HG03045 (cell line): ENCODE data around the gene MYRFL.

Source experiments
- ATAC-seq: cut with Tn5 transposase; IDR thresholded peaks from one replicate; pipeline ENCODE4 v1.9.1; 2021; ENCODE audit warnings: mild to moderate bottlenecking, moderate library complexity; ENCODE audit not compliant: unreplicated experiment

Gene MYRFL

DNA sequence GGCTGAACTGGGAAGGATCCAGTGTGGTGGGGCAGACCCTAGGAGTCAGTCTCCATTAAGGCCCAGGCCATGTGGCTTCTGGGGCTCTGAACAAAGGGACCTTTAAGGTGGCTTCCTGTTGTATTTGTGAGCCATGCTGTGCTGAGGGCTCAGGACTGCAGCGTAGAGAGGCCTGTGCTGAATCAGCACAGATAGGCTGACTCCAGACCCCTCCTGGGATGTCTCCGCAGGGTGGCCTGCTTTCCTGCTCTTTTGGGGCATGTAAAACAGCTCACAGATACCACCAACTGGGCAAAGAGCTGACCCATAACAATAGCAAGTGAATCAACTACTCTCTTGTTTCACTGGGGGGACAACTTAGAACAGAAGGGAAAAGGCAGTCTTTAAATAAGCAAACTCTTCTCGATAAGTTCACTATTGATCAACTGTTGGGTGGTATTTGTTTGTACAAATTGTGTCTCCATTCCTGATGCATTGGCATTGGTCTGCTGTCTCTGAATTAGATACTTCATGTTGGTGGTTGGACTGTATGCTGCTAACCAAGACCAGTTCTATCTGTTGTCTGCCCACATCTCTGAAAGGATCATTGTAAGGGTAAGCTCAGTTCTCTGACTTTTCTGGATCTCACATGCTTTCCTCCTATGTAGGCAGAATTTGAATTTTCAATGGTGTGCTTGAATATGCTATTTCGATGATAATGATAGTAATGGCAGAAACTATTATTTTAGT, 71.8 kb downstream of the MYRFL start:
- ATAC-seq, result no peak

DNA sequence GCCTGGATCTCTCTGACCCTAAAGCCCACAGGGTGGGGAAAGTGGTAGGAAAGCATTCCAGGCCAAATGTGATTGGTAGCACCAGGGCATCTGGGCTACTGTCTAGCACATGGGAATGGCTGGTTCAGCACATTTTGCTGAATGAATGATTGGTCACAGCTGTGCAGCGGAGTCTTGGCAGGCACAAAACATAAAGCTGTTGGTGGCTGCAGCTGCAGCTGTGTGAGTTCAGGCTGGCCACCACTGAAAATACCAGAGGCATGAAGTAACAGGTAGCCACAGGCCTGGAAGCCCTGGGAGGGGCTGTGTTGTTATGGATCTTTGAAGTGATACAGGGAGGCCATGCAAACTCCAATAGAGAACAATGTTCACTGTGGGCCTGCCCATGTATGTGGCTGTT, 72.7 kb downstream of the MYRFL start:
- ATAC-seq, result no peak

DNA sequence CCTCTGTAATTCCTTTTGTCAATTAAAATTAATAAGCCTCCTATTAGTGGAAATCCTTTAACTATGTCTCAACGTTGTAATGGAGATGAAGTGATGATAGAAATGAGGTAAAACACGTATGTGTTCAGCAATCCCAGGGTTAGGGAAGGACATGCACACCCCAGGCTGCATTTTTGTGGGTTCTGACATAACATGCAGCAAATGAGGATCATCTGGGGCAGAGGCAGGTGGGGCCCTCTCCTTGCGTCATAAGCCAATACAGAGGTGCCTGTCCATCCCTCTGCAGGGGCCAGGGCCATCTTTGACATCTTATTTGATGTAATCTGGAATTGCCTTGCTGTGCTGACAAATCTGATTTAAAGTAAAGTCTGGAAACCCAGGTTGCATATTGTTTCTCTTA, 73.2 kb downstream of the MYRFL start:
- no peak for ATAC-seq

DNA sequence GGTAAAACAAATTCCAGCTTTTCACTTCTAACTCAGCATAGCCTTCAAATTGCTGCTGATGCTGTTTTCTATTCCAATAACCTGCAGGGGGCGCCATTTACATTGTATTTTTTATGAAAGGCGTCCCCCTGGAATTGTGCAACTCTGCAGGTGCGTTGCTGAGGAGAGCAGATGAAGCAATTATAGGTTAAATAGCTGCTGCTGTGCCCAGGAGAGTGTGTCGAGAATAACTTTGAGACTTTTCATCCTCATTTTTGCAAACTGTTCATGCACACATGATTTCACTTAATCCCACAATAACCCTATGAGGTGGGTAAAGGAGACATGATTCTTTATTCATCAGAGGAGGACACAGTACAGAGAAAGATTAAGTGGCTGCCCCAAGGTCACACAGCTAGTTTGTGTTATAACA, 75.7 kb downstream of the MYRFL start:
- ATAC-seq, result peak; percentile 74

DNA sequence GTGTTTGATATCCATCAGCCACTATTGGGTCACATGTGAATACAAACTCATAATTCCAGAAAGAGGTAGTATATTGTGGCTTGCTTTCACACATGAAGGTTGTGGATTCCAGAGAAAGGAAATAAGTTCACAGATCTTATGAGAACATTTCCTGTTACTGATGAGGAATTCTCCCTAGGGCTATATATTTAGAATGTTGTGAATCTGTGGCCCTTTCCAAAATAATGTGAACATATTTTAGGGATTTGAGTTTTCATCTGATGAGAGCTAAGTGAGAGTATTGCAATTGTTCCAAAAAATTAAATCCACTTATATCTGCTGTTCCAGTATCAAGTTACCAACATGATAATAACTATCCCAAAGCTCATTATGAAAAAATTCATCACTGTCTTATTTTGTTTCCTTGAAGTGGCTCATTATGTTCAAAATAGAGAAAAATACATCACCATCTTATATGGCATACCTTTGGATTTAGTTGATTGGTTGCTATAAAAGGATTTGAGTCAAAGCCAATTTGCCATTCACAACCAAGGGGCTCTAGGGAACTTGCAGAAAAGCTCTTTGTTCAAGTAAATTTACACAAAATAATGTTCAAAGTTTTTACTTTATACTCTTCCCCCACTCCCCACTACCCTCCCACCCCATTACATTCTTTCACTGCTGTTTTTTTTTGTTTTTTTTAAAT, 76.3 kb downstream of the MYRFL start:
- no peak for ATAC-seq

- no peak for ATAC-seq
These were observed 78.5 kb downstream of the MYRFL start for GRCh38 chr12:69903548-69903947.

DNA sequence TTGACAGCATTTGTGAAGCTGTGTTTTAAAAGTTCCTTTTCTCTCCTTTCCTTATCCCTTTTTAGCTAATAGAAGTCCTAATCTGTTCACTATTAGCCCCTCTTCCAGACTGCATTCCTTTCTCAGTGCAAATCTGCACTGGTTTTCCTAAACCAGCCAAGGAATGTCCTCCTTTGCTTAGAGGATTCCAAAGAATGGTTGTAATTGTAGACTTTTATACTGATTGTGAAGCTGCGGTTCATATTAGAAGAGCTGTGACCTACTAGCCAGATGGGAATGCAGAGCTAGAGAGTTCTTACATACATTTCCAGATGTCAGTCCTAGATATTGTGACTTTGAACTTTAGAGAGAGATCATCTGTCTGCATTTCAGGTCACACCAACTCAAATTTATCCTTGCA, 79.8 kb downstream of the MYRFL start:
- no peak for ATAC-seq

DNA sequence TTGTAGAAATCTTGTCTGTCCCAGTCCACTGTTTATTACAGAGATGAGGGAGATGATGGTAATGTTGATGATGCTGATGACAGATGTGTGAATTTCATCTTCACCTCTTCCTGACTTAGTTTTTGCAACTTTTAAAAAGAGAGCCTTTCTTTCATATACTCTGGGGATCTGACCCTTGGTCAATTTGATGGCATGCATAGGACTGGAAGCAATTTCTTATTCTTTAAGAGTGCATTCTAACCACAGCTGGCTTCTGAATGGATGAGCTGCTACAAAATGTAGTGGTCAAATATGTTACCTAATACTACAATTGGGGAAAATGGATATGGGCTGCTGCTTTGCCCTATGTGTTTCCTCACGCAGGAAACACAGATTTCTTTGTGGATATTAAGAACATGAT, 80.8 kb downstream of the MYRFL start:
- no peak for ATAC-seq

DNA sequence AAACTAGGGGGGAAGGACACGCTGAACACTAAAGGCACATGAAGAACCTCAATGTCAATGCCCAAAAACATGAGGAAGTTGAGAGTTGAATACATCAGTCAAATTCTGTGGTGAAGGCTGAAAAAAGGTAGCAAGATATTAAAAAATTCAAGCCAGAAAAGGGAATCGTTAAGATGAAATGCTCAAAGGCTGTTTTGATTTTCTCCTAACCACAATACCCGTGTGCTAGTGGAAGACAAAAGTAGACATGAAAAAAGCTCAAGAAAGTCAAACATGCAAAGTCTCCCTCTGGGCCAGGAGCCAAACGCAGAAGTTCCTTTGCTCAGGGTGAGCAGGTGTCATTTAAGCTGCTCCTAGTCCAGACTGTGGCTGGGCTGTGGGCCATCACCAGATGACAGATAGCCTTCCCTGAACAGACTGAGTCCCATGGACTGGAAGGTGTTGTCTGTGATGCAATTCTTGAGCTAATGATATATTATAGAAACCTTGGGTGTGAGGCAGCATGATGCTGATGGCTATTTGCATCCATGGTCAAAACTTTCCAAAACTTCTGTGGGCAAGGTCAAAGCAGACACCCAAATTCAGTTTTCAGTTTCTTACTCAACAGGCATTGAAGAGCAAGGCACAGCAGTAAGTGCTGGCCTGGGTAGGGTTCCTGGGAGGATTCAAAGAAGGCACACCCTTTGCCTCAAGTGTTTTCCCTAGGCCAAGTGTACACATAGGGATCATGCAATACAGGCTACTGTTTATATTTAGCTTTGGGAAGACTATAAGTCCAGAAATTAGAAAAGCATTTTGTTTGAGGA, 81.6 kb downstream of the MYRFL start:
- peak; percentile 96 for ATAC-seq

GRCh38 chr12:69908203-69908602, 83.2 kb downstream of the MYRFL start:
- ATAC-seq, result no peak

DNA sequence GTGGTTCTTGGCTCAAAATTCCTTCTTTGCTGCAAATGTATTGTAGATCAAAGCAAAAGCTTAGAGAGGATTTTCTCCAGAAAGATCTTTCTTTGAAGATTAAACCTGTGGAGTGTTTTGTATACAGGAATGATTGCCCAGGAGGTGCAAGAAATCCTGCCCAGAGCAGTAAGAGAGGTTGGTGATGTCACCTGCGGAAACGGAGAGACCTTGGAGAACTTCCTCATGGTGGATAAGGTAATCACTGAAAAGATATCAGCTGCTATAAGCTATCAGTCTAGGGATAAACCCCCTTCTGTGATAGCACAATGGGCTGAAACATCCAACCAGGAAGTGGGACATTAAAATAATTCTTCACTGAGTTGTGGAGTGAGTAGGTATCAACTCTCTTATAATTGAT, 85.7 kb downstream of the MYRFL start:
- ATAC-seq, result no peak

- ATAC-seq, result no peak
These were observed 88.5 kb downstream of the MYRFL start for GRCh38 chr12:69913526-69913925.

GRCh38 chr12:69915964-69916363, 90.9 kb downstream of the MYRFL start:
- no peak for ATAC-seq

GRCh38 chr12:69916544-69917235, 91.7 kb downstream of the MYRFL start:
- ATAC-seq, result no peak

GRCh38 chr12:69918287-69918686, 93.3 kb downstream of the MYRFL start:
- ATAC-seq, result no peak

DNA sequence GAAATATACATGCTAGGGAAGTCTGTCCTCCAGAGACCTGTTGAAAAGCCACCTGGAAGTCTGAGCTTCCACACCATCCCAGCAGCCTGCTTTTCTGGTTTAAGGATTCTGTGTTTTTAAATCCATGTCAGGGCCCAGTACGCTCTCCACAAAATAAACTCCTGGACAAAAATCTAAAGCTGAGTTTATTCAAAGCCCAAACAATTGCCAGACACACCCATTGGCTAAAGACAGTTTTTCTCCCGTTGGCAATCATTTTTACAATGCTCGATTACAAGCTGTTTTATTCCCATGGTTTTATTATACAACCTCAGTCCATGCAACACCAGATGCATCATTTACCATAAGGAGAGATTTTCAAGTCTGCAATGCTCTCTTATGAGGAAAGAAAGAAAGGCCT, 94.5 kb downstream of the MYRFL start:
- no peak for ATAC-seq

- no peak for ATAC-seq
These were observed 96.8 kb downstream of the MYRFL start for GRCh38 chr12:69921831-69922230.

DNA sequence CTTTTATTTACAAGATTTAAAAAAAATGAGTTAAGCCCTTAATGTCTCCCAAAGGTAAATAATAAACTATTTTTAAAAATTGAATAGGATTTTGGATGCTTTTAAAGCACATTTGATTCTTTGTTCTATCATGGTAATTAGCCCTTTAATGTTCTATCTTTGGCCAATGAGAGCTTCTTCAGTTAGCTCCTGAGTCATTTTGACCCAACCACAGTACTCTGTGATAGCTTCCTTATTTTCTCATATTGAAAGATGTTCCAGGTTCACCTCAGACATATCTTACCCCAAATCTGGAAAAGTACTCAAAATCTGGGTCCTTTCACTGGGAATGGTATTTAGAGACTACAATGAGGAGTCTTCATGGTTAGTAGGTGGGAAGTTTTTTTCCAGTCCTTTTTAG, 98.0 kb downstream of the MYRFL start:
- ATAC-seq, result no peak

GRCh38 chr12:69925291-69925690, 100.3 kb downstream of the MYRFL start:
- ATAC-seq, result no peak

- ATAC-seq, result no peak
These were observed 102.1 kb downstream of the MYRFL start for GRCh38 chr12:69927164-69927563.

- no peak for ATAC-seq
These were observed 104.1 kb downstream of the MYRFL start for GRCh38 chr12:69929125-69929524.
